NCI-H2196 (cell line): ENCODE measurements around the gene SLC6A16.
"Not testable (repeated sequence)": the region's sequence is repeated elsewhere in the genome, so short reads cannot be mapped to it uniquely, and the experiment has no call there.

Source experiments
- DNase-seq: peaks from one replicate; lab custom pipeline; 2025; ENCODE audit not compliant: unreplicated experiment; lab: John Stamatoyannopoulos, UW

The SLC6A16 gene

GRCh38 chr19:49331616-49332055 is 6.6 kb upstream of the SLC6A16 start:
- DNase-seq = peak; percentile 35

GRCh38 chr19:49331187-49331586 is 6.2 kb upstream of the SLC6A16 start:
- not testable (repeated sequence) for DNase-seq

DNA sequence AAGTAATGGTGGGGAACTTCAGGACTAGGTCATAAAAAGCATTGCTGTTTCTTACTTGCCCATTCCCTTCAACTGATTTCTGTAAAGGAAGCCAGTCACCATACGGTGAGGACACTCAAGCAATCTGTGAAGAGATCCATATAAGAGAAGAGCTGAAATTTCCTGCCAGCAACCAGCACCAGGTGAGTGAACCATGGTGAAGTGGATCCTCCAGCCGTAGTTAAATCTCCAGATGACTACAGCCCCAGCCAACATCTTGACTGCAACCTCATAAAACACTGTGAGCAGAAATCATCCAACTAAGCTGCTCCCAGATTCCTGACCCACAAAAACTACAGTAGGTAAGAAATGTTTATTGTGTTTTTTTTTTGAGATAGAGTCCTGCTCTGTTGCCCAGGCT is 3.8 kb upstream of the SLC6A16 start:
- DNase-seq = no peak

GRCh38 chr19:49327878-49328544 is 3.0 kb upstream of the SLC6A16 start:
- DNase-seq = peak; percentile 15

- DNase-seq = no peak
These were observed 1.2 kb upstream of the SLC6A16 start for GRCh38 chr19:49326165-49326704.

GRCh38 chr19:49325756-49326155 is 765 bp upstream of the SLC6A16 start:
- DNase-seq = not testable (repeated sequence)

DNA sequence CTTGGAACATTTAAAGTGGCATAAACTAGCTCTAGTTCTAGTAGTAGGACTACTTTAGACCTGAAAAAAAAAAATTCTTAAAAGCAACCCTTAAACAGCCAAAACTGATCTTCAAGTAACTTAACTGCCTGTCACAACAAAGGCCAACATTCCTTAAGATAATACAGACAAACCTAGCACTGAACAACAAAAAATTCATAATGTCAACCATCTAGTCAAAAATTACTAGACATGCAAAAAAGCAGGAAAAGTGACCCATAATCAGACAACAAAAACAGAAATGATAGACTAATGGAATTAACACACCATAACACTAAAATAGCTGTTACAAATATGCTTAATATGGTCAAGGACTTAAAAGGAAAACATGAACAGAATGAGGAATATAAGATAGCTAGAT is 6.7 kb downstream of the SLC6A16 start:
- DNase-seq = no peak

DNA sequence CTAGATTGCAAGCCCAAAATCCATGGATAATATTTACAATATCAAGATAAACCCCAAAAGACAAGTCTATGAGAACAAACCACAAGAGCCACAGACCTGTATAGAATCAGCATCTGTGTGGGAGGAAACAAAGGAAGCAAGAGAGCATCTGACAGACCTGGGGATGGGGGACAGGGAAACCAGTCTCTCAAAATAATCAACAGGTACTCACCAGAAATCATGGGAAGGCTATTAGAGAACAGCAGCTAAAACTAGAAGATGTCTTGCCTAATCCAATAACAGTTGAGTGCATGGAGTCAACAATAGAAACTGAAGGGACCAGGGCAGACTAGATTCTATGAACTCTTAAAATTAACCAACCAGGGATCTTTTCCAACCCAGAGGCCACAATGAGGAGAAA is 8.7 kb downstream of the SLC6A16 start:
- DNase-seq = no peak

- DNase-seq = no peak
These were observed 9.9 kb downstream of the SLC6A16 start for GRCh38 chr19:49315111-49315510.

GRCh38 chr19:49309087-49309486 is 15.9 kb downstream of the SLC6A16 start:
- DNase-seq = no peak

GRCh38 chr19:49306734-49307133 is 18.3 kb downstream of the SLC6A16 start:
- not testable (repeated sequence) for DNase-seq

GRCh38 chr19:49301866-49302252 is 23.1 kb downstream of the SLC6A16 start:
- DNase-seq = no peak

DNA sequence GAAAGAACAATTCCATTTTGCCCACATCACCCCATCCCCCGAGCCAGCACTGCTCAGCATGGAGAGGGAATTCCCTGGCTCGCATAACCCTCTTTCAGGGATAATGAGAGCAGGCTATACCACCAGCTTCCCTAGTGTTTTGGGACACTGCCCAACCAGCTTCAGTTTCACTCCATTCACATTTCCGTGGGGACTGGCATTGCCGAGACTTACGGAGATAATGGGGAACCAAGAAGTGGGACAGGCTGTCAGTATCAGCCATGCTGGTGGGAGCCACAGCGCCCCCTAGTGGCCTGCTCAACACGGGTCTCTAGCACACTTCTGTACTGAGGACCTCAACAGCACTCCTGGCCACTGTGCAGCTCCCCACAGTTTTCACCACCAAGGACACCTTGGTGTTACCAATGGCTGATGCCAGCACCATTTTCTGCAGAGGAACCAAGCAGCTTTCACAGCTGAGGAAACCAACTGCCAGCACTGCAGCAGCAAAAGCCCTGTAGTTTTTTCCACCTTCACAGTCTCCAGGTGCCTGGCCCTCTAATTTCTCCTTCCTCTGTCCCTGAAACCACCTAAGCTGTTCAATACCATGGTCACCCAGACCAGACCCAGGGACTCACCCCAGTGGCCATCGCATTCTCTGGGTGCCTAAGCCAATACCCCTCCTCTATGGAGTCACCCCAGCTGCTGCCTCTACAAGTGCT is 23.7 kb downstream of the SLC6A16 start:
- DNase-seq = peak; percentile 49

GRCh38 chr19:49298653-49299052 is 26.3 kb downstream of the SLC6A16 start:
- not testable (repeated sequence) for DNase-seq

DNA sequence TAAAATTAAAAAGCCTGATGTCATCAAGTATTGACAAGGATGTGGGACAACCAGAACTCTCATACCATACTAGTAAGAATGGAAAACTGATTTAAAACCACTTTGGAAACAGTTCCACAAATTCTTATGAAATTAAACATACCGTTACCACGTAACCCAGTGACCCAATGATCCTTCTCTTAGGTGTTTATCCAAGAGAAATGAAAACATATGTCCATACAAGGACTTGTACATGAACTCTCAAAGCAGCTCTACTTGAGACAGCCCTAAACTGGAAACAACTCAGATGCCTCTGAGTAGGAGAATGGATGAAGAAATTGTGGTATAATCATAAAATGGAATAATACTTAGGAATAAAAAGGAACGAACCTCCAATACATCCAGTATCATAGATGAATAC is 27.6 kb downstream of the SLC6A16 start:
- DNase-seq = no peak

DNA sequence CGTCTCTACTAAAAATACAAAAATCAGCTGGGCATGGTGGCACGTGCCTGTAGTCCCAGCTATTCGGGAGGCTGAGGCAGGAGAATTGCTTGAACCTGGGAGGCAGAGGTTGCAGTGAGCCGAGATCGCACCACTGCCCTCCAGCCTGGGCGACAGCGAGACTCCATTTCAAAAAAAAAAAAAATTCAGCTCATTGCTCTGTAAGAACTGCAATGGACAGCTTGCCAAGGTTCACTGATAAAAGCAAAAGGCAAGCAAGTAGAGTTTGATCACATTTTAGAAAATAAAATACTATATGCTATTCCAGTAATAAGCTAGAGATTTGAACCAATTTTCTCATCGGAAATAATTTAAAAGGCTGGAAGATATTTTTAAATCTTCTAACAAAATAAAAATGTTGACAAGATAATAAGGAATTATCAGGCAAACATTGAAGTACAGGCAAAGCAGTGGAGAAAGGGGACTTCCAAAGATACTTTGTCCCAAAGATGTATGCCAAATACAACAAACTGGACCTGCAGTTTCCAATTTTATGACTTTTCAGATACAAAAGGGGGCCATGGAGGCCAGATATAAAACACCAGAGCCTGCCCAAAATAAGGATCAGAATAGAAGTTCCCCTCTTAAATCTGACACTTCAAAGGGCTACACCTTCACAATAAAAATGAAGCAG is 29.6 kb downstream of the SLC6A16 start:
- DNase-seq = no peak

DNA sequence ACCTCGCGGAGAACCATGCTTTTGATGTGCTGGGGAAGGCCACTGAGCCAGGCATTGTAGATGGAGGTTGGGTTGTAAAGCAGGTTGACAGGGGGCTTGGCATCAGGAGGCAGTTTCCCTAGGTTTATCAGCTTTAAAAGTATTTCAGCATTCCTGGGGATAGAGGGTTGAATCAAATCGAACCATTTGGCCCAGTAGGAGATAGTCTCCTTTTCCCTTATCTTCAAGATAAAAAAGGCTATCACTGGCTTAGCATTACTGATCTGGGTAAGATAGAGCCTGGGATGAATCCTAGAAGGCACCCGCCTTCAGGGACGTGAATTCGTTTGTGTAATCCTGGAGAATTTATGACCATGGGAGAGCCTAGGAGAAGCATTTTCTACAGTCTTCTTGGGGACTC is 30.6 kb downstream of the SLC6A16 start:
- DNase-seq = no peak

DNA sequence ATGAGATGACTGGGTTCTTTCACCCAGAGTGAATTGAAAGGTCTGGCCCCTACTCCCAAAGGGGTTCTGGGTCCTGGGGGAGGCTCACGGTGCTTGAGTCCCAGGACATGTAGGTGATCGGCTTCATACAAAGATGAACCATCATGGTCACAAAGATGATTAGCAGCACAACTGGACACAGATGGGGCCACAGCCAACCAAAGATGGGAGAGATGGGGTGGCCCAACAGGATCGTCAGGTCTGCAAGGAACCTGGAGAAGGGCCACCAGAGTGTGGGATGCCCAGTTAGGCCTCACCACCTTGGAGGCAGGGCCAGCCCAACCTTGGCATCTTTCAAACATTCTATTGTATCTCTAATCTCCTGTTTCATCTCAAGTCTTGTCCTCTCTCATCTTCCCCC is 34.5 kb downstream of the SLC6A16 start:
- DNase-seq = no peak

- DNase-seq = not testable (repeated sequence)
These were observed 35.7 kb downstream of the SLC6A16 start for GRCh38 chr19:49289286-49289685.

DNA sequence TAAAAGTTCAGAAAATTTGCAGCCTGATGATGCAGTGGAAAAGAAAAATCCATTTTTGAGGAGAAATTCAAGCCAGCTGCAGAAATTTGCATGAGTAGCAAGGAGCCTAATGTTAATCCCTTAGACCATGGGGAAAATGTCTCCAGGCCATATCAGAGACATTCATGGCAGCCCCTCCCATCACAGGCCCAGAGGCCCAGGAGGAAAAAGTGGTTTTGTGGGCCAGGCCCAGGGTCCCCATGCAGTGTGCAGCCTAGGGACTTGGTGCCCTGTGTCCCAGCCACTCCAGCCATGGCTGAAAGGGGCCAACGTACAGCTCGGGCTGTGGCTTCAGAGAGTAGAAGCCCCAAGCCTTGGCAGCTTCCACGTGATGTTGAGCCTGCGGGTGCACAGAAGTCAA is 36.8 kb downstream of the SLC6A16 start:
- DNase-seq = not testable (repeated sequence)

GRCh38 chr19:49287141-49287770 is 37.7 kb downstream of the SLC6A16 start:
- DNase-seq = no peak
